ENCODE results near the gene HEXIM2. TPM values are rescaled to one million over a fixed set of nuclear protein-coding genes. Genes with fewer than 3 reads are reported as not detected.

HEXIM2 gene
- total and polyA plus RNA-seq, 3 donors from 2014 or later: 35.9 to 76.8 (median 47.7) TPM

DNA sequence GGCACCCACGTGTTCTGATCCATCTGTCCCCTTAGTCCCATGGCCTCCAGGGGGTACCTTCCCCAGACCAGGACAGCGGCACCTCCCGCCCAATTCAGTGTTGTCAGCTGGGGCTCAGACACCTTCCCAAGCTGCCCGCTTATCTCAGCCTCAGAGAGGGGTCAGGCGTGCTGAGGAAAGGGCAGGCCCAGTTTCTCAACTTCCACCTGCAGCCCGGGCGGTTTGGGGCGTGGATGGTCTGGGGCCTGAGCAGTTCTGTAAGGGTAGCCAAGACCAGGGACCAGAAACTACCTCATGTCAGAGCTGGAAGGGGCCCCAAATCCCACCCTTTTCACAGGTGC, 34.5 kb upstream of the HEXIM2 start:
- no peaks in the 10 kb centered on the region for H3K27me3 ChIP-seq
- H3K36me3 ChIP-seq (ENCODE audit: low read depth, missing control alignments): no peaks in the 10 kb centered on the region
- H3K27ac ChIP-seq: peak overlapping the region; percentile 62 to 98
- no peaks in the 10 kb centered on the region for H3K9me3 ChIP-seq
- TF ChIP-seq, protein P1, sequence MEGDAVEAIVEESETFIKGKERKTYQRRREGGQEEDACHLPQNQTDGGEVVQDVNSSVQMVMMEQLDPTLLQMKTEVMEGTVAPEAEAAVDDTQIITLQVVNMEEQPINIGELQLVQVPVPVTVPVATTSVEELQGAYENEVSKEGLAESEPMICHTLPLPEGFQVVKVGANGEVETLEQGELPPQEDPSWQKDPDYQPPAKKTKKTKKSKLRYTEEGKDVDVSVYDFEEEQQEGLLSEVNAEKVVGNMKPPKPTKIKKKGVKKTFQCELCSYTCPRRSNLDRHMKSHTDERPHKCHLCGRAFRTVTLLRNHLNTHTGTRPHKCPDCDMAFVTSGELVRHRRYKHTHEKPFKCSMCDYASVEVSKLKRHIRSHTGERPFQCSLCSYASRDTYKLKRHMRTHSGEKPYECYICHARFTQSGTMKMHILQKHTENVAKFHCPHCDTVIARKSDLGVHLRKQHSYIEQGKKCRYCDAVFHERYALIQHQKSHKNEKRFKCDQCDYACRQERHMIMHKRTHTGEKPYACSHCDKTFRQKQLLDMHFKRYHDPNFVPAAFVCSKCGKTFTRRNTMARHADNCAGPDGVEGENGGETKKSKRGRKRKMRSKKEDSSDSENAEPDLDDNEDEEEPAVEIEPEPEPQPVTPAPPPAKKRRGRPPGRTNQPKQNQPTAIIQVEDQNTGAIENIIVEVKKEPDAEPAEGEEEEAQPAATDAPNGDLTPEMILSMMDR (IDR thresholded peaks at IDR 0.05): no peak
- no peak for TF ChIP-seq POLR2A (IDR thresholded peaks at IDR 0.05)
- peaks cover 54% of the 10 kb centered on the region for H3K4me1 ChIP-seq
- 62 to 73% methylated on average over 4 to 8 of the region's 8 CpGs for WGBS, 2 donors
- H3K4me3 ChIP-seq: no peak overlapping the region
- intact Hi-C loops (cut with DNase I; ENCODE audit: low total_unique reads): loop anchor here (10.0 kb wide), 1 partner anchor 352 kb away; no protein-coding TSS in a partner anchor
- DNase-seq: no peak

- H3K27ac ChIP-seq: peak overlapping the region; percentile 81 to 98
- no peaks in the 10 kb centered on the region for H3K36me3 ChIP-seq (ENCODE audit: low read depth, missing control alignments)
- no peaks in the 10 kb centered on the region for H3K9me3 ChIP-seq
- intact Hi-C loops (cut with DNase I; ENCODE audit: low total_unique reads): loop anchor here (10.0 kb wide), 1 partner anchor 353 kb away; no protein-coding TSS in a partner anchor
- no peak for TF ChIP-seq POLR2A (IDR thresholded peaks at IDR 0.05)
- TF ChIP-seq, protein P1 (IDR thresholded peaks at IDR 0.05): no peak
- no peaks in the 10 kb centered on the region for H3K27me3 ChIP-seq
- peaks cover 49% of the 10 kb centered on the region for H3K4me1 ChIP-seq
- 38 to 44% methylated on average over 14 to 20 of the region's 20 CpGs for WGBS, 2 donors
- peak; percentile 55 for DNase-seq
- H3K4me3 ChIP-seq: no peak overlapping the region
Measured at GRCh38 chr17:45127548-45128300, 34.0 kb upstream of the HEXIM2 start.

DNA sequence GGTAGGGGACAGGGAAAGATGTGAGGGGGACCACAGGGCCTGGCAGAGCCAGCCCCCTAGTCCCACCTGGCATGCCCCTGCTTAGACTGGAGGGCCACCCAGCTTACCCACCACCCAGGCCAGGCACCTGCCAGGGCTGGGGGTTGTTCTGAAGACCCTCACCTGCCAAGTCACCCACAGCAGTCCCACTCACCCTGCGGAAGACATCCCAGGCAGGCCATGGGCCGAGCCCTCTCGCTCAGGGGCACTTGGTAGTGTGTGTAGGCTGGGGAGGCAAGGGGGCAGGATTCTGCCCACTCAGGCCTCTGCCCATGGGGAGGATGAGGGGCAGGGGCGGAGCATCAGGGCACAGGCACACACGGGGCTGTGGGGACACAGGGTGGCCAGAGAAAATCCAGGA, 33.3 kb upstream of the HEXIM2 start:
- H3K36me3 ChIP-seq (ENCODE audit: low read depth, missing control alignments): no peaks in the 10 kb centered on the region
- no peak for TF ChIP-seq POLR2A (IDR thresholded peaks at IDR 0.05)
- TF ChIP-seq, protein P1 (IDR thresholded peaks at IDR 0.05): no peak
- intact Hi-C loops (cut with DNase I; ENCODE audit: low total_unique reads): loop anchor here (10.0 kb wide), 1 partner anchor 354 kb away; no protein-coding TSS in a partner anchor
- H3K27me3 ChIP-seq: no peaks in the 10 kb centered on the region
- H3K27ac ChIP-seq: peak overlapping the region; percentile 81 to 98
- DNase-seq: no peak
- peaks cover 48% of the 10 kb centered on the region for H3K4me1 ChIP-seq
- WGBS, 2 donors: 57 to 60% methylated on average over 1 to 5 of the region's 5 CpGs
- no peak overlapping the region for H3K4me3 ChIP-seq
- no peaks in the 10 kb centered on the region for H3K9me3 ChIP-seq

- DNase-seq: no peak
- WGBS, 2 donors: 85% methylated on average over 2 of the region's 2 CpGs
- Histone ChIP-seq H3K36me3 (ENCODE audit: low read depth, missing control alignments) (no peaks in the 10 kb centered on the region), H3K4me3 (no peak overlapping the region), H3K4me1 (peaks cover 48% of the 10 kb centered on the region), H3K27ac (peak overlapping the region; percentile 81 to 98), H3K27me3 (no peaks in the 10 kb centered on the region), H3K9me3 (no peaks in the 10 kb centered on the region)
- no peak for TF ChIP-seq POLR2A (IDR thresholded peaks at IDR 0.05)
- TF ChIP-seq, protein P1 (IDR thresholded peaks at IDR 0.05): no peak
- intact Hi-C loops (cut with DNase I; ENCODE audit: low total_unique reads): loop anchor here (10.0 kb wide), 1 partner anchor 354 kb away; no protein-coding TSS in a partner anchor
Measured at GRCh38 chr17:45128989-45129388, 32.7 kb upstream of the HEXIM2 start.

Data from testis (tissue), 3 donors.